Effector memory CD8-positive, alpha-beta T cell (primary cell): ENCODE results near the gene ABCA13.

Source experiments
- ATAC-seq: fragments of 150-1000 bp; cut with Tn5 transposase; replicated peaks from 2 replicates; pipeline ENCODE4 v1.10.0; 2021; ENCODE audit warnings: mild to moderate bottlenecking, moderate library complexity
- DNase-seq, 3 experiments: peaks; one replicate each; pipeline ENCODE4 v3.0.0; 2021
- H3K27ac Mint-ChIP-seq, 2 donors: one replicate each; pipeline ENCODE4 v1.8.0; 2022; ENCODE audit warnings: mild to moderate bottlenecking in 2 of 2, mixed read lengths in 2 of 2, moderate library complexity in 2 of 2
- H3K27me3 Mint-ChIP-seq, 2 donors: one replicate each; pipeline ENCODE4 v1.8.0; 2022; ENCODE audit warnings: mixed read lengths in 2 of 2
- H3K36me3 Mint-ChIP-seq: one replicate; pipeline ENCODE4 v1.8.0; 2022; ENCODE audit warnings: mild to moderate bottlenecking, moderate library complexity, mixed read lengths; ENCODE audit not compliant: insufficient read depth
- H3K4me1 Mint-ChIP-seq, 2 donors: one replicate each; pipeline ENCODE4 v1.8.0; 2022; ENCODE audit warnings: low read depth in 2 of 2, mixed read lengths in 2 of 2
- H3K4me3 Mint-ChIP-seq, 2 donors: one replicate each; pipeline ENCODE4 v1.8.0; 2022; ENCODE audit warnings: mild to moderate bottlenecking in 2 of 2, mixed read lengths in 2 of 2, moderate library complexity in 2 of 2
- H3K9me3 Mint-ChIP-seq, 2 donors: one replicate each; pipeline ENCODE4 v1.8.0; 2022; ENCODE audit warnings: mixed read lengths in 2 of 2

The ABCA13 gene

DNA sequence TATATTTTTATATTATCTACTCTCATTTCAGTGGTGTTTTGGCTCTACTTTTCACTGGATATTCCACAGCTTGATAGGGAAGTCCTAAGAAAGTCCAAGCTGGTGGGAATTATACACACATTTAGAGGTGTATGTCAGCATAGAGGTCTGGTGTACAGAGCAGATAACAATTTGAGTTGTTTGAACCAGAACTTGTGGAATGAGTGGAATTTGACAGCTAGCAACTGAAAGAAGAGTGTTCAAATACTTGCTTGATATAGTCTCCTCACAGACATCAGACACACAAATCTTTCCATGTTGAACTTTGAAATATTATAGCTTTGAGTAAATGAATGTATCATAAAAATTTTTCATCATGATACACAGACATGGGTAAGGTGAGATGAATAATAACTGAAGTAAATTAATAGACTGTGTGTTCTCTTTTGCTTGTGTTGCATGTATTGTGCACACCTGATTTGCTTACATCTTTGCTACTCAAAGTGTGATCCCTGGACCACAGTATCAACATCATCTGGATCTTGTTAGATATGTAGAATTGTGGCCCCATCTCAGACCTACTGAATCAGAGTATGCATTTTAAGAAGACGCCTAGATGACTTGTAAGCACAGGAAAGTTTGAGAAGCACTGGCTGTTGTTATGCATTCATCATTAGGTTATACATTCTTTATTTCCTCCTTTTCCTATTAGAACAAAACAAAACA, 91.5 kb downstream of the ABCA13 start:
- H3K4me3 Mint-ChIP-seq, result no peak overlapping the region
- H3K36me3 Mint-ChIP-seq, result no peaks in the 10 kb centered on the region
- H3K4me1 Mint-ChIP-seq, result no peaks in the 10 kb centered on the region
- H3K27me3 Mint-ChIP-seq, result no peaks in the 10 kb centered on the region
- H3K27ac Mint-ChIP-seq, result no peak overlapping the region
- H3K9me3 Mint-ChIP-seq, result no peaks in the 10 kb centered on the region
- DNase-seq (no peak), ATAC-seq (no peak)

DNA sequence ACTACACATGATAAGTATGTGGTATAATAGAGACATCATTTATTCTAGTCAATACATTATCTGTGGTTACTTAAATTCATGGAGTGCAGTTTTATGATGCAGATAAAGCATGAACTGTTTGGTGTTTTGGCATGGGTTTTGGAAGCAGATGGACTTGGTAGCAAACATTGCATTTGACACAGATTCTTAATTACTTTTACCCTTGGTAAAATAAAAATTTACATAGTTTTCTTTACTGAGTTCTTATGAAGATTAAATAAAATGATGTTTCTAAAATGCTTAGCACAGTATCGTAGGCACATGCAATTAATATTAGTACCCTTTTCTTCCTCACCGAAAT, 92.0 kb downstream of the ABCA13 start:
- no peaks in the 10 kb centered on the region for H3K27me3 Mint-ChIP-seq
- ATAC-seq (no peak), DNase-seq (no peak)
- no peaks in the 10 kb centered on the region for H3K9me3 Mint-ChIP-seq
- H3K4me3 Mint-ChIP-seq, result no peak overlapping the region
- no peak overlapping the region for H3K27ac Mint-ChIP-seq
- no peaks in the 10 kb centered on the region for H3K4me1 Mint-ChIP-seq
- H3K36me3 Mint-ChIP-seq, result no peaks in the 10 kb centered on the region

DNA sequence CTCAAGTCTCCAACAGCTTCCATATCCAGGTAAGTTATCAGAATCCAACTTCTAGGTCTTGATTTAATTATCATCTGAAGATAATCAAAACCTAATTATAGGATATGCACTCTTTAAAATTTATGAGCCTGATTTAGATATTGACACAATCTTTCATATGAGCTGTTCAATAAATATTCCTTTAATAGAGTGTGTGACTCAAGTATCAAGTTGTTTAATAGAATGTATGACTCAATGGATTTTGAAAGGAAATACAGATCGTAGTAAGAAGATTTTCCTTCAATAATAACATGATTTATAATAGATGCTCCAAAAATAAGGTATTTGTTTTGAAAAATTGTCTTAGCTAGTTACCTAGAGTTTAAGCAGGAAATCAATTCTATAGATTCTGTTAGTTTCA, 97.8 kb downstream of the ABCA13 start:
- DNase-seq, result no peak
- H3K9me3 Mint-ChIP-seq, result no peaks in the 10 kb centered on the region
- H3K4me1 Mint-ChIP-seq, result no peaks in the 10 kb centered on the region
- no peak for ATAC-seq
- no peaks in the 10 kb centered on the region for H3K36me3 Mint-ChIP-seq
- no peak overlapping the region for H3K4me3 Mint-ChIP-seq
- no peak overlapping the region for H3K27ac Mint-ChIP-seq
- H3K27me3 Mint-ChIP-seq, result peaks cover 0 to 7% of the 10 kb centered on the region in 2 donors

DNA sequence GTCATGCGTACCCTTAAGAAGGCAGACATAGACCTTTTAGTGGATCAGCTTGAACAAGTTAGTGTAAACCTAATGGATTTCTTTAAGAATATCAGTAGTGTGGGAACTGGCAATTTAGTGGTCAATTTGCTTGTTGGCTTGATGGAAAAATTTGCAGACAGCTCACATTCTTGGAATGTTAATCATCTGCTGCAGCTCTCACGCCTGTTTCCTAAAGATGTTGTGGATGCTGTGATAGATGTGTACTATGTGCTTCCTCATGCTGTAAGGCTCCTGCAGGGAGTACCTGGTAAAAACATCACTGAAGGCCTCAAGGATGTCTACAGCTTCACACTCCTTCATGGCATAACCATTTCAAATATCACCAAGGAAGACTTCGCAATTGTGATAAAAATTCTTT, 103.4 kb downstream of the ABCA13 start:
- Mint-ChIP-seq H3K27ac (no peak overlapping the region), H3K9me3 (no peaks in the 10 kb centered on the region), H3K36me3 (no peaks in the 10 kb centered on the region), H3K27me3 (peaks cover 0 to 2% of the 10 kb centered on the region in 2 donors), H3K4me1 (no peaks in the 10 kb centered on the region), H3K4me3 (no peak overlapping the region)
- DNase-seq, result no peak
- no peak for ATAC-seq

DNA sequence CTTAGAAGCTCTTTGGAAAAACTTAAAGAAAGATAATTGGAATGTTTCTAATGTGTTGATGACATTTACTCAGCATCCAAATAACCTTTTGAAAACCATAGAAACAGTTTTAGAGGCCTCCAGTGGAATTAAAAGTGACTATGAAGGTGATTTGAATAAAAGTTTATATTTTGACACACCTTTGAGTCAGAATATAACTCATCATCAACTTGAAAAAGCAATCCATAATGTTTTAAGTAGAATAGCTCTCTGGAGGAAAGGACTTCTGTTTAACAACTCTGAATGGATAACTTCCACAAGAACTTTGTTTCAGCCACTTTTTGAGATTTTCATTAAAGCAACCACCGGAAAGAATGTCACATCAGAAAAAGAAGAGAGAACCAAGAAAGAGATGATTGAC, 108.2 kb downstream of the ABCA13 start:
- no peak overlapping the region for H3K27ac Mint-ChIP-seq
- H3K9me3 Mint-ChIP-seq, result no peaks in the 10 kb centered on the region
- no peaks in the 10 kb centered on the region for H3K36me3 Mint-ChIP-seq
- H3K27me3 Mint-ChIP-seq, result peaks cover 23 to 39% of the 10 kb centered on the region in 2 donors
- ATAC-seq (no peak), DNase-seq (no peak)
- H3K4me1 Mint-ChIP-seq, result no peaks in the 10 kb centered on the region
- H3K4me3 Mint-ChIP-seq, result no peak overlapping the region

DNA sequence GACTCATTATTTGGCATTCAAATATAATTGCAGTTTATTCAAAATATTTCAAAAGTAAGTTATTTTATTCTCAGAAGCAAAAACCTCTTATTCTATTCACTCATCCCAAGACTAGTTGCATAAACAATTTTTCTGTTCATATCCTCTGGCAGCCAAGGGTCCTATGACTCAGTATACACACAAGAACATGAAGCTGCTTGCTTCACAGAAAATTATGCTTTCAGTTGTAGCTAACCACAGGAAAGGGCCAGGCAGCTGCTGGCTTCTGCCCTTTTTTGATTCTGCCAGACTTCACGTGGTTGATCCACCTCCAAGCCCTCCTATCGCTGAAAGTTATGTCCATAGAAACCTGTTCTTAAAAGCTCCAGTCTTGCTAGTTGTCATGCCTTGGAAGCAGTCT, 108.8 kb downstream of the ABCA13 start:
- H3K4me1 Mint-ChIP-seq, result no peaks in the 10 kb centered on the region
- no peaks in the 10 kb centered on the region for H3K9me3 Mint-ChIP-seq
- no peak overlapping the region for H3K27ac Mint-ChIP-seq
- no peak for DNase-seq
- no peaks in the 10 kb centered on the region for H3K36me3 Mint-ChIP-seq
- ATAC-seq, result no peak
- H3K27me3 Mint-ChIP-seq, result peaks cover 27 to 44% of the 10 kb centered on the region in 2 donors
- H3K4me3 Mint-ChIP-seq, result no peak overlapping the region

DNA sequence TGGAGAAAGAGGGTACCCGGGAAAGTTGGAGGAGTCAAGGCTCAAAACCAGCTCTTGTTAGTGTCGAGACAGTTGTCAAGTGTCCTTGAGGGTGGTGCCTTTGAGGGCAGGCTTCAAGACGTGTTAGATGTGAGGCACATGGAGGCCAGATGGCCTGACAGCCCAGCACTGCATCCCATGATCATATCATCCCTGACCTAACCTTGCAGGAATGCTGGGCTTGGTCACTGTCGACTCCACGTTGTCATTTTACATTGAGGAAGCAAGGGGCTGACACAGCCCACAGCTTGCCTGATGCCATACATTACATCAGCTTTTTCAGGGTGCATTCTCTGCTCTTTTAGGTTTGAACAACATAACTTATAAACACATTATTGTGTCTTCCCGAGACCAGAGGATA, 114.1 kb downstream of the ABCA13 start:
- Mint-ChIP-seq H3K9me3 (no peaks in the 10 kb centered on the region), H3K36me3 (no peaks in the 10 kb centered on the region), H3K4me1 (no peaks in the 10 kb centered on the region), H3K4me3 (no peak overlapping the region), H3K27ac (no peak overlapping the region), H3K27me3 (peaks cover 29 to 58% of the 10 kb centered on the region in 2 donors)
- DNase-seq, result no peak
- no peak for ATAC-seq

DNA sequence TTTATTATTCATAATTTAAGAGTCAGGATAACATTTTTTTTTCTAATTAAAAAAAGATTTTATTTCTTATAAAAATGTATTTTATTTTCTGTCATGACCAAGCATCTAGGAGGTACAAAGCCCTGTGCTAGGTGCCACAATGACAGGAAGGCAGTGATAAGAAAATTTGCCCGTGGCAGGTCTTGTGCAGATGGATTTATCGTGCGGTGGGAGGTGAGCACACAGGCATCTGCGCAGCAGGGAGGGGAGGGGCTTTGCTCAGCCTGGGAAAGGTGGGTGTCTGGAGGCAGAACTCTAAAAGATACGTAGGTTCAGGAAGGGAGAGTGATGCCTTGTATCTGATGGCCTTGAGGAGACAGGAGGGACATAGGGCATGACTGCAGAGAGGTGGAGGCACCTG, 115.6 kb downstream of the ABCA13 start:
- Mint-ChIP-seq H3K9me3 (no peaks in the 10 kb centered on the region), H3K27ac (no peak overlapping the region), H3K4me1 (no peaks in the 10 kb centered on the region), H3K36me3 (no peaks in the 10 kb centered on the region), H3K27me3 (peaks cover 20 to 43% of the 10 kb centered on the region in 2 donors), H3K4me3 (no peak overlapping the region)
- ATAC-seq (no peak), DNase-seq (no peak)

DNA sequence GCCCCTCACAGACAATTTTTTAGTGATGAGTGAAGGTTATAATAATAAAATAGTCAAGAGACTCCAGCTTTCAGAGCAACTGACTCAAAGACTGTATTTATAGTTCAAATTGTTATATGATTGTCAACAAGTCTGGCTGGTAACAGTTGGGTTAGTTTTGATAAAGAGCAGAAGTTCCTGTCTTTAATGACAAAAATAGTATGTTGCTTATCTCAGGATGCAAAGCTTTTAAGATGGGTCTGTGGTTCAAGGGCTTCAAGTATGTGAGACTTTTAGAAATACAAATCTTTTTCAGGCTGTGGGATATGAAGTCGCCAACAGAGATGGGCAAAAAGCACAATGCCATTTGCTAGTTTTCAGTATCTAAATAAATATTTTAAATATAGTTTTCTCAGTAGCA, 118.4 kb downstream of the ABCA13 start:
- ATAC-seq (no peak), DNase-seq (no peak)
- Mint-ChIP-seq H3K4me3 (no peak overlapping the region), H3K4me1 (no peaks in the 10 kb centered on the region), H3K27ac (no peak overlapping the region), H3K9me3 (no peaks in the 10 kb centered on the region), H3K36me3 (no peaks in the 10 kb centered on the region), H3K27me3 (peaks cover 18 to 26% of the 10 kb centered on the region in 2 donors)

DNA sequence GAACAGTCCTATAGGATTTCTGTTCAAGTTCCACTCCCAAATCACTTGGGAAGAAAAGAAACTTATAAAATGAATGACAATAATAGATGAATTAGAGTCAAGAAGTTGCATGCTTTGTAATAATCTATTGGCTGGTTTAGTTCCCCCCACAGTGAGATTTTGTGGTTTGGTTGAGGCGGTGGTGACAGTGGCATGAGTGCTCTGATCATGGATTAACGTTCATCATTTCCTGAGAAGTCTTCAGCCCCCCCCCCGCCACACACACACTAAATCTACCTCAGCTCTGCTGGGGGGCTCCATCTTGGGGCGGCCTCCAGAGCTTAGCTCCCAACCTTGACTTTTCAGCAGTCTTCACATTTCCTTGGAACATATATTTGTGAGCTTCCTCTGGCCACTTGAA, 121.7 kb downstream of the ABCA13 start:
- ATAC-seq (no peak), DNase-seq (no peak)
- no peak overlapping the region for H3K27ac Mint-ChIP-seq
- H3K9me3 Mint-ChIP-seq, result no peaks in the 10 kb centered on the region
- H3K36me3 Mint-ChIP-seq, result no peaks in the 10 kb centered on the region
- no peaks in the 10 kb centered on the region for H3K4me1 Mint-ChIP-seq
- H3K4me3 Mint-ChIP-seq, result no peak overlapping the region
- H3K27me3 Mint-ChIP-seq, result peaks cover 6 to 12% of the 10 kb centered on the region in 2 donors

DNA sequence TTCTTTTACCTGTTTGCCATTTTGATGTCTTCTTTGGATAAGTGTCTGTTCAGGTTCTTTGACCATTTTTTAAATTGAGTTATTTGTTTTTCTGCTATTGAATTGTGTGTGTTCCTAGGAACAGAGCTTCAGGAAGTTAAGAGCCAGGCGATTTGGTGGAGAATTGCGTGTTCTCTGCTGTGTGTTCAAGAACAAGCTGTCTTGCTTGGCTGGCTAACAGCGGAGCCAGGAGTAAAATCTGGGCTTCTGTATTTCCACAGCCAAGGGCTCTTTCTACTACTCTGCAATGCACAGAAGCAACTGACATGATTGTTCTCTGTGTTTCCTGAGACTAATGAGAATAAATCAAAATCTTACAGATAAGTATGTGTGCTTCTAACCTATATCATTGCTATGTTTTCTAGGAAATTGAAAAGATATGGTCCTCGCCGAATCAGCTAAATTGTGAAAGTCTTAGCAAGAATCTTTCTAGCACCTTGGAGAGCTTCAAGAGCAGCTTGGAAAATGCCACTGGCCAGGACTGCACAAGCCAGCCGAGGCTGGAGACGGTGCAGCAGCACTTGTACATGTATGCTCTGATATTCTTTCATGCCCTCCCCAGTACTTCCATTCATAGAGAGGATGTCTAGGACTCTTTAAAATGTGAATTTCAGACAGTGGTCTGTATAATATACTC, 124.2 kb downstream of the ABCA13 start:
- H3K36me3 Mint-ChIP-seq, result no peaks in the 10 kb centered on the region
- H3K4me3 Mint-ChIP-seq, result no peak overlapping the region
- ATAC-seq (no peak), DNase-seq (no peak)
- H3K27me3 Mint-ChIP-seq, result peaks cover 12% of the 10 kb centered on the region in 2 donors
- no peak overlapping the region for H3K27ac Mint-ChIP-seq
- H3K9me3 Mint-ChIP-seq, result no peaks in the 10 kb centered on the region
- H3K4me1 Mint-ChIP-seq, result no peaks in the 10 kb centered on the region

DNA sequence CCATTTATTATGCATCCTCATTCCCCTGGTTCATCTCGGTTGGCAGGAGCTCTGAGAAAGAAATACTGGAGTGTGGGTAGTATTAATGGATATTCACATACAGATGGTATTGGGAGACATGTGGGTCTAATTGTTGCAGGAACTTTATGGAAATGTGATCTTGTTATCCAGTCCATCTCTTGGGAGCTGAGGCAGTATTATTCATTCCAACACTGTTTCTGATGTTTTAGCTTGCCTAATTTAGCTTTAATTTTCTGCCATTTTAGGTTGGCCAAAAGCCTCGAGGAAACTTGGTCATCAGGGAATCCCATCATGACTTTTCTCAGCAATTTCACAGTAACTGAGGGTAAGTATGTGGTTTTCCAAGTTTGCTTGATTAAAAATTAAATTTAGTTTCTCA, 125.7 kb downstream of the ABCA13 start:
- H3K27me3 Mint-ChIP-seq, result peaks cover 8 to 20% of the 10 kb centered on the region in 2 donors
- H3K9me3 Mint-ChIP-seq, result no peaks in the 10 kb centered on the region
- H3K36me3 Mint-ChIP-seq, result no peaks in the 10 kb centered on the region
- ATAC-seq (no peak), DNase-seq (no peak)
- no peaks in the 10 kb centered on the region for H3K4me1 Mint-ChIP-seq
- no peak overlapping the region for H3K27ac Mint-ChIP-seq
- no peak overlapping the region for H3K4me3 Mint-ChIP-seq

DNA sequence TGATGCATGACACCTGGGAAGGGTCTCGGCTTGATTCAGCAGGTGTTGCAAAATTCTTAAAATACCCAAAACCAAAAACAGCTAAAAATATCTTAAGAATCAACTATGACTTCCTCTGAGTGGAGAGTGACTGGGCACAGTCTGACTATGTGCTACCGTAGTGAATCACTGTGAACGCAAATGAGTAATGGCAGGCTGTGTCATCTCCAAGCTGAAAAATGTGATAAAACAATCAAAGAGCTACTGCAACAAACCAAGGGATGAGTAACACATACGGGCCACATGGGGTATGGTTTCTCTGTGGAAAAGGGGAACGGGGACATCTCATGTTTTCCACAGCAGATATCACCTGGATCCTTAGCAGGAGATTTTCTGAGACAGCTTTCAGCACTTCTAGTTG, 127.5 kb downstream of the ABCA13 start:
- H3K9me3 Mint-ChIP-seq, result no peaks in the 10 kb centered on the region
- ATAC-seq, result no peak
- no peak for DNase-seq

DNA sequence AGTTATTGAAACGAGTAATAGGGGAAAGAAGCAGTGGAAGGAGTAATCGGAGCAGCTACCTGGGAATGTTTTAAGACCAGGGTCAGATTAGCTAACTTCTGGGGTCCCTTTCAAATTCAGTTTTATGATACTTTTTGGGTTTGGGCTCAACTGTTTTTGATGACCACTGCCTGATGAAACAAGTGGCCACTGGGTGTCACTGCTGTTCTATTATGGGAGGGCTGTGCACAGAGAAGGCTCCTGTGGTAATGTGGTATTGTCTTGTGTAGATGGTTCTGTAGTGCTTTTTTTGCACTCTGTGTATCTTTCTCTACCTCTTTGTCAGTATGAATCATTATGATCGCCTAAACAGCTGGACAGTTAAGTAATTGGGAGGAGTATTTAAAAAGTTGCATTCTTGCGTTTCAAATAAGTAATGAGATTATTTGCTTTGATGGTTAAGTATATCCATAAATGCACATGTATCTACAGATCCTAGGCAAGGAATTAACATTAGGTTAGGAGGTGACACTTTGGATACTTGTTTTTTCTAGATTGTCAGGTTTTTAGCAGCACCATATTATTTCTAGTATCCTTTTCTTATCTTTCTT, 128.4 kb downstream of the ABCA13 start:
- Mint-ChIP-seq H3K36me3 (no peaks in the 10 kb centered on the region), H3K9me3 (no peaks in the 10 kb centered on the region), H3K27ac (no peak overlapping the region), H3K27me3 (peaks cover 5 to 27% of the 10 kb centered on the region in 2 donors), H3K4me1 (no peaks in the 10 kb centered on the region), H3K4me3 (no peak overlapping the region)
- DNase-seq (no peak), ATAC-seq (no peak)

More for the DNA sequence above, 127.5 kb downstream of the ABCA13 start:
- no peak overlapping the region for H3K27ac Mint-ChIP-seq
- H3K27me3 Mint-ChIP-seq, result peaks cover 5 to 22% of the 10 kb centered on the region in 2 donors
- H3K4me1 Mint-ChIP-seq, result no peaks in the 10 kb centered on the region
- no peaks in the 10 kb centered on the region for H3K36me3 Mint-ChIP-seq
- no peak overlapping the region for H3K4me3 Mint-ChIP-seq
